ENCODE measurements around the gene TSPEAR. TPM values are rescaled to one million over a fixed set of nuclear protein-coding genes. Genes with fewer than 3 reads are reported as not detected.

TSPEAR gene
- polyA plus RNA-seq, 1 experiment: not detected

DNA sequence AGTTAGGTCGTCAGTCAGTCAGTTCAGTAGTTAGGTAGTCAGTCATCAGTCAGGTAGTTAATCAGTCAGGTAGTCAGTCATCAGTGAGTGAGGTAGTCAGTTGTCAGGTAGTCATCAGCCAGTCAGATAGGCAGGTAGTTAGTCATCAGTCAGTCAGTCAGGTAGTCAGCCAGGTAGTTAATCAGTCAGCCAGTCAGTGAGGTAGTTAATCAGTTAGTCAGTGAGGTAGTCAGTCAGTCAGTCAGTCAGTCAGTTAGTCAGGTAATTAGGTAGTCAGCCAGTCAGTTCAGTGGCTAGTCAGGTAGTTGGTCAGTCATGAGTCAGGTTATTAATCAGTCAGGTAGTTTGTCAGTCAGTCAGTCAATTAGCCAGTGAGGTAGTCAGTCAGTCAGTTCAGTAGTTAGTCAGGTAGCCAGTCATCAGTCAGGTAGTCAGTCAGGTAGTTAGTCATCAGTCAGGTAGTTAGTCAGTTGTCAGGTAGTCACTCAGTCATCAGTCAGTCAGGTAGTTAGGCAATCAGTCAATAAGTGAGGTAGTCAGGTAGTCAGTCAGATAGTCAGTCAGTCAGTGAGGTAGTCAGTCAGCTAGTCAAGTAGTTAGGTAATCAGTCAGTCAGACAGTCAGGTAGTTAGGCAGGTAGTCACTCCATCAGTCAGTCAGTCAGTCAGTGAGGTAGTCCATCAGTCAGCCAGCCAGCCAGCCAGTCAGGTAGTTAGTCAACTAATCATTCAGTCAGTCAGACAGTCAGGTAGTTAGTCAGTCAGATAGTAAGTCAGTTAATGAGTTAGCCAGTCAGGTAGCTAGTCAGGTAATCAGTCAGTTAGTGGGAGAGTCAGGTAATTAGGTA, 187.6 kb downstream of the TSPEAR start:
- POLR2A ChIA-PET: no interaction called here
- CTCF ChIA-PET: no interaction called here
- H3K36me3 ChIP-seq (ENCODE audit: control insufficient read depth, insufficient read depth, low read length): no peaks in the 10 kb centered on the region

DNA sequence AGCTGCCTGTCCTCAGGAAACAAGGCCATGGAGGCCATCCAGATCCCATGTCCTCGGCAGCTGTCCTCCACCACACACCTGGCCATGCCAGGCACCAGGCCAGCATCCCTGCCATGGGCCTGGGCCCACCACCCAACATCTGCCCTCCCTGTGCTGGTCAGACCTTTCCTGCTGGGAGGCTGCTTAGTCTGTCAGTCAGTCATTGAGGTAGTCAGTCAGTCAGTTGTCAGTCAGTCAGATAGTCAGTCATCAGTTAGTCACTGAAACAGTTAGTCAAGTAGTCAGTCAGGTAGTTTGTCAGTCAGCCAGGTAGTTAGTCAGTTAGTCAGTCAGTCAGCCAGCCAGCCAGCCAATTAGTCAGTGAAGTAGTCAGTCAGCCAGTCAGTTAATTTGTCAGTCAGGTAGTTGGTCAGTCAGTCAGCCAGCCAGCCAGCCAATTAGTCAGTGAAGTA, 188.6 kb downstream of the TSPEAR start:
- H3K4me3 ChIP-seq (ENCODE audit: low read depth, low read length): no peak overlapping the region
- no peak for DNase-seq (ENCODE audit: low read depth)
- TF ChIP-seq, protein P1, sequence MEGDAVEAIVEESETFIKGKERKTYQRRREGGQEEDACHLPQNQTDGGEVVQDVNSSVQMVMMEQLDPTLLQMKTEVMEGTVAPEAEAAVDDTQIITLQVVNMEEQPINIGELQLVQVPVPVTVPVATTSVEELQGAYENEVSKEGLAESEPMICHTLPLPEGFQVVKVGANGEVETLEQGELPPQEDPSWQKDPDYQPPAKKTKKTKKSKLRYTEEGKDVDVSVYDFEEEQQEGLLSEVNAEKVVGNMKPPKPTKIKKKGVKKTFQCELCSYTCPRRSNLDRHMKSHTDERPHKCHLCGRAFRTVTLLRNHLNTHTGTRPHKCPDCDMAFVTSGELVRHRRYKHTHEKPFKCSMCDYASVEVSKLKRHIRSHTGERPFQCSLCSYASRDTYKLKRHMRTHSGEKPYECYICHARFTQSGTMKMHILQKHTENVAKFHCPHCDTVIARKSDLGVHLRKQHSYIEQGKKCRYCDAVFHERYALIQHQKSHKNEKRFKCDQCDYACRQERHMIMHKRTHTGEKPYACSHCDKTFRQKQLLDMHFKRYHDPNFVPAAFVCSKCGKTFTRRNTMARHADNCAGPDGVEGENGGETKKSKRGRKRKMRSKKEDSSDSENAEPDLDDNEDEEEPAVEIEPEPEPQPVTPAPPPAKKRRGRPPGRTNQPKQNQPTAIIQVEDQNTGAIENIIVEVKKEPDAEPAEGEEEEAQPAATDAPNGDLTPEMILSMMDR (IDR thresholded peaks at IDR 0.05; ENCODE audit: insufficient read depth, low read depth, low read length): no peak
- no peaks in the 10 kb centered on the region for H3K36me3 ChIP-seq (ENCODE audit: control insufficient read depth, insufficient read depth, low read length)
- no peaks in the 10 kb centered on the region for H3K27me3 ChIP-seq (ENCODE audit: control insufficient read depth, insufficient read depth, low read length)
- POLR2A ChIA-PET: no interaction called here
- CTCF ChIA-PET: interaction anchor here (0.9 kb wide), 1 partner anchor 25 kb away, joined by 3 read pairs; no protein-coding TSS in a partner anchor

More for the DNA sequence above, 187.6 kb downstream of the TSPEAR start:
- Histone ChIP-seq H3K4me3 (ENCODE audit: low read depth, low read length) (no peak overlapping the region), H3K27me3 (ENCODE audit: control insufficient read depth, insufficient read depth, low read length) (no peaks in the 10 kb centered on the region)
- TF ChIP-seq, protein P1 (IDR thresholded peaks at IDR 0.05; ENCODE audit: insufficient read depth, low read depth, low read length): no peak
- DNase-seq (ENCODE audit: low read depth): no peak

- DNase-seq (ENCODE audit: low read depth): no peak
- Histone ChIP-seq H3K27me3 (ENCODE audit: control insufficient read depth, insufficient read depth, low read length) (no peaks in the 10 kb centered on the region), H3K4me3 (ENCODE audit: low read depth, low read length) (no peak overlapping the region), H3K36me3 (ENCODE audit: control insufficient read depth, insufficient read depth, low read length) (no peaks in the 10 kb centered on the region)
- CTCF ChIA-PET: interaction anchor here (0.9 kb wide), 1 partner anchor 24 kb away, joined by 3 read pairs; no protein-coding TSS in a partner anchor
- POLR2A ChIA-PET: no interaction called here
- TF ChIP-seq, protein P1 (IDR thresholded peaks at IDR 0.05; ENCODE audit: insufficient read depth, low read depth, low read length): no peak
Observed at GRCh38 chr21:44521928-44522752, 189.2 kb downstream of the TSPEAR start.

DNA sequence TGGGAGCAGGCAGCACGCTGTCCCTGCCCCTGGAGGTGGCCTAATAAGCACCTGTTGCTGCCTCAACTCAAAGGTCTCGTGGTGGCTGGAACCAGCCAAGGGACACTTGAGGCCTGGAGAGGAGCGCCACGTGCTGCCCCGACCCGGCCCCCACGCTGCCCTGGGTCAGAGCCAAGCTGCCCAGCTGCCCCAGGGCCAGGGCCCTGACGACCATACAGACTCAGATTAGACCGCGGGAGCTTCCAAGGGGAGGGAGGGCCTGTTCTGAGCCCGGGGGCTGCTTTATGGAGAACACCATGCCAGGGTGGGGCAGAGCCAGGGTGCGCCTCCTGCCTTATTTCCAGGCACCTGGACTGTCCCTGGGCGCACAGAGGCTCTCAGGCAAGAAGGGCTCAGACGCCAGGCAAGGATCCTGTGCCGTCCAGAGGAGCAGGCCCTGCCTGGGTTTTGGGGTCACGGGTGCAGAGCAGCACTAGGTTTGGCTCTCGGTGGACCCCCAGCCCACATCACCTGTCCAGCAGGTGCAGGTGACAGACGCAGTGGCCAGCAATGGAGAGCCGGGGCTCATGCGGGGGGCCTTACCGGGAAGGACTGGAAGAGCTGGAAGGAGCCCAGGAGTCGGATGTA, 190.0 kb downstream of the TSPEAR start:
- Histone ChIP-seq H3K36me3 (ENCODE audit: control insufficient read depth, insufficient read depth, low read length) (no peaks in the 10 kb centered on the region), H3K4me3 (ENCODE audit: low read depth, low read length) (no peak overlapping the region), H3K27me3 (ENCODE audit: control insufficient read depth, insufficient read depth, low read length) (no peaks in the 10 kb centered on the region)
- no peak for DNase-seq (ENCODE audit: low read depth)
- ChIA-PET CTCF (no interaction called here), POLR2A (no interaction called here)
- TF ChIP-seq, protein P1 (IDR thresholded peaks at IDR 0.05; ENCODE audit: insufficient read depth, low read depth, low read length): no peak

Measured in BJ (cell line).